ENCODE data around the gene PTPRZ1. TPM values are rescaled to one million over a fixed set of nuclear protein-coding genes. Genes with fewer than 3 reads are reported as not detected.

Gene PTPRZ1
- total RNA-seq, 1 experiment from 2014 or later = 105 TPM

DNA sequence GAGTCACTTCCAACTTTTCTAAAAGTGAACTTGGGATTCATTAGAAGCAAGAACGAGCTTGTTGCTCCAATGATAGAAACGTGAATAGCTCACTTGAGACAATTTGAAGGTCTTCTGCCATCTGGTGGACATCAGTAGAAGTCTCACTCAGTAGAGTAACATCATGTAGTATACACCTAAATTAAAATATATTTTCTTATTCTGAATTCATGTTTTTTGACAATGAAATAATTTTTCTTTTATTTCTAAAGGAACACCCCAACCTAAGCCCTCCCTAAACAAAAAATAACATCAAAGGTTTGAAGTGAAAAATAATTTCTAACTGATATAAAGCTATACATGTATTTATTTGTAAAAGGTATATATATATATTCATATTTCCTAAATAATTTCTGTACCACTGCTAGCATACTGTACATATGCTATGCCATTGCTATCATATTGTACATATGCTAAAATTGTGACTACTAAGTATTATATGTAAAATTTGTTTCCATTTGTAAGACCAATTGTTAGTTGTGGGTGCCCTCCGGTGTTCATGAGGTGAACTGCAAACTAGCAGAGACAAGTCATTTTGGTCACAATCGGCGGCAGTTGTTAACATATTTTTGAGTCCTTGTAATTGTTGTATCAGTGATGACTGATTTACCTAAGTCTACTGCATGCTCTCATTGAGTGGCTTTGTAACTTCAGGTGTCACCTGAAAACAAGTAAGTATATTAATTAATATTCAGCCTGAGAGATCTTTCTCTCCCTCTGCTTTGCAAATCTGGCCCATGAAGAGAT is 121.9 kb downstream of the PTPRZ1 start:
- no peaks in the 10 kb centered on the region for H3K9me3 Mint-ChIP-seq
- POLR2A ChIA-PET = interaction anchor here (0.6 kb wide), 1 partner anchor 374 kb away, joined by 3 read pairs; no protein-coding TSS in a partner anchor

GRCh38 chr7:122006687-122007086 is 133.7 kb downstream of the PTPRZ1 start:
- ChIA-PET POLR2A (no interaction called here), CTCF (no interaction called here)
- Mint-ChIP-seq H3K9me3 (no peaks in the 10 kb centered on the region), H3K27ac (no peak overlapping the region), H3K4me3 (no peak overlapping the region), H3K36me3 (peaks cover 19% of the 10 kb centered on the region), H3K27me3 (ENCODE audit: low read depth) (no peaks in the 10 kb centered on the region), H3K4me1 (no peaks in the 10 kb centered on the region)
- ATAC-seq (peak; percentile 82), DNase-seq (ENCODE audit: low spot score) (no peak)
- TF ChIP-seq ATF2 (CRISPR knock-in tag; IDR thresholded peaks at IDR 0.05; ENCODE audit: borderline replicate concordance, low read depth) (no peak), TP53 (CRISPR knock-in tag; IDR thresholded peaks at IDR 0.05) (no peak), FOXP4 (CRISPR knock-in tag; IDR thresholded peaks at IDR 0.05) (no peak), SP1 (CRISPR knock-in tag; conservative IDR thresholded peaks at IDR 0.05) (no peak), PREB (CRISPR knock-in tag; IDR thresholded peaks at IDR 0.05; ENCODE audit: borderline replicate concordance) (no peak), ZNF219 (CRISPR knock-in tag; IDR thresholded peaks at IDR 0.05; ENCODE audit: borderline replicate concordance) (no peak), SOX15 (CRISPR knock-in tag; IDR thresholded peaks at IDR 0.05) (no peak)
- TF ChIP-seq, protein P1, sequence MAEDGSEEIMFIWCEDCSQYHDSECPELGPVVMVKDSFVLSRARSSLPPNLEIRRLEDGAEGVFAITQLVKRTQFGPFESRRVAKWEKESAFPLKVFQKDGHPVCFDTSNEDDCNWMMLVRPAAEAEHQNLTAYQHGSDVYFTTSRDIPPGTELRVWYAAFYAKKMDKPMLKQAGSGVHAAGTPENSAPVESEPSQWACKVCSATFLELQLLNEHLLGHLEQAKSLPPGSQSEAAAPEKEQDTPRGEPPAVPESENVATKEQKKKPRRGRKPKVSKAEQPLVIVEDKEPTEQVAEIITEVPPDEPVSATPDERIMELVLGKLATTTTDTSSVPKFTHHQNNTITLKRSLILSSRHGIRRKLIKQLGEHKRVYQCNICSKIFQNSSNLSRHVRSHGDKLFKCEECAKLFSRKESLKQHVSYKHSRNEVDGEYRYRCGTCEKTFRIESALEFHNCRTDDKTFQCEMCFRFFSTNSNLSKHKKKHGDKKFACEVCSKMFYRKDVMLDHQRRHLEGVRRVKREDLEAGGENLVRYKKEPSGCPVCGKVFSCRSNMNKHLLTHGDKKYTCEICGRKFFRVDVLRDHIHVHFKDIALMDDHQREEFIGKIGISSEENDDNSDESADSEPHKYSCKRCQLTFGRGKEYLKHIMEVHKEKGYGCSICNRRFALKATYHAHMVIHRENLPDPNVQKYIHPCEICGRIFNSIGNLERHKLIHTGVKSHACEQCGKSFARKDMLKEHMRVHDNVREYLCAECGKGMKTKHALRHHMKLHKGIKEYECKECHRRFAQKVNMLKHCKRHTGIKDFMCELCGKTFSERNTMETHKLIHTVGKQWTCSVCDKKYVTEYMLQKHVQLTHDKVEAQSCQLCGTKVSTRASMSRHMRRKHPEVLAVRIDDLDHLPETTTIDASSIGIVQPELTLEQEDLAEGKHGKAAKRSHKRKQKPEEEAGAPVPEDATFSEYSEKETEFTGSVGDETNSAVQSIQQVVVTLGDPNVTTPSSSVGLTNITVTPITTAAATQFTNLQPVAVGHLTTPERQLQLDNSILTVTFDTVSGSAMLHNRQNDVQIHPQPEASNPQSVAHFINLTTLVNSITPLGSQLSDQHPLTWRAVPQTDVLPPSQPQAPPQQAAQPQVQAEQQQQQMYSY (CRISPR knock-in tag; IDR thresholded peaks at IDR 0.05) = no peak
- TF ChIP-seq, protein P2, sequence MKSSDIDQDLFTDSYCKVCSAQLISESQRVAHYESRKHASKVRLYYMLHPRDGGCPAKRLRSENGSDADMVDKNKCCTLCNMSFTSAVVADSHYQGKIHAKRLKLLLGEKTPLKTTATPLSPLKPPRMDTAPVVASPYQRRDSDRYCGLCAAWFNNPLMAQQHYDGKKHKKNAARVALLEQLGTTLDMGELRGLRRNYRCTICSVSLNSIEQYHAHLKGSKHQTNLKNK (CRISPR knock-in tag; IDR thresholded peaks at IDR 0.05) = no peak
- TF ChIP-seq, protein P3, sequence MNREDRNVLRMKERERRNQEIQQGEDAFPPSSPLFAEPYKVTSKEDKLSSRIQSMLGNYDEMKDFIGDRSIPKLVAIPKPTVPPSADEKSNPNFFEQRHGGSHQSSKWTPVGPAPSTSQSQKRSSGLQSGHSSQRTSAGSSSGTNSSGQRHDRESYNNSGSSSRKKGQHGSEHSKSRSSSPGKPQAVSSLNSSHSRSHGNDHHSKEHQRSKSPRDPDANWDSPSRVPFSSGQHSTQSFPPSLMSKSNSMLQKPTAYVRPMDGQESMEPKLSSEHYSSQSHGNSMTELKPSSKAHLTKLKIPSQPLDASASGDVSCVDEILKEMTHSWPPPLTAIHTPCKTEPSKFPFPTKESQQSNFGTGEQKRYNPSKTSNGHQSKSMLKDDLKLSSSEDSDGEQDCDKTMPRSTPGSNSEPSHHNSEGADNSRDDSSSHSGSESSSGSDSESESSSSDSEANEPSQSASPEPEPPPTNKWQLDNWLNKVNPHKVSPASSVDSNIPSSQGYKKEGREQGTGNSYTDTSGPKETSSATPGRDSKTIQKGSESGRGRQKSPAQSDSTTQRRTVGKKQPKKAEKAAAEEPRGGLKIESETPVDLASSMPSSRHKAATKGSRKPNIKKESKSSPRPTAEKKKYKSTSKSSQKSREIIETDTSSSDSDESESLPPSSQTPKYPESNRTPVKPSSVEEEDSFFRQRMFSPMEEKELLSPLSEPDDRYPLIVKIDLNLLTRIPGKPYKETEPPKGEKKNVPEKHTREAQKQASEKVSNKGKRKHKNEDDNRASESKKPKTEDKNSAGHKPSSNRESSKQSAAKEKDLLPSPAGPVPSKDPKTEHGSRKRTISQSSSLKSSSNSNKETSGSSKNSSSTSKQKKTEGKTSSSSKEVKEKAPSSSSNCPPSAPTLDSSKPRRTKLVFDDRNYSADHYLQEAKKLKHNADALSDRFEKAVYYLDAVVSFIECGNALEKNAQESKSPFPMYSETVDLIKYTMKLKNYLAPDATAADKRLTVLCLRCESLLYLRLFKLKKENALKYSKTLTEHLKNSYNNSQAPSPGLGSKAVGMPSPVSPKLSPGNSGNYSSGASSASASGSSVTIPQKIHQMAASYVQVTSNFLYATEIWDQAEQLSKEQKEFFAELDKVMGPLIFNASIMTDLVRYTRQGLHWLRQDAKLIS (CRISPR knock-in tag; IDR thresholded peaks at IDR 0.05; ENCODE audit: borderline replicate concordance) = no peak
- TF ChIP-seq, protein P4, sequence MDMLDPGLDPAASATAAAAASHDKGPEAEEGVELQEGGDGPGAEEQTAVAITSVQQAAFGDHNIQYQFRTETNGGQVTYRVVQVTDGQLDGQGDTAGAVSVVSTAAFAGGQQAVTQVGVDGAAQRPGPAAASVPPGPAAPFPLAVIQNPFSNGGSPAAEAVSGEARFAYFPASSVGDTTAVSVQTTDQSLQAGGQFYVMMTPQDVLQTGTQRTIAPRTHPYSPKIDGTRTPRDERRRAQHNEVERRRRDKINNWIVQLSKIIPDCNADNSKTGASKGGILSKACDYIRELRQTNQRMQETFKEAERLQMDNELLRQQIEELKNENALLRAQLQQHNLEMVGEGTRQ (CRISPR knock-in tag; IDR thresholded peaks at IDR 0.05) = no peak

More for the DNA sequence above, 121.9 kb downstream of the PTPRZ1 start:
- Mint-ChIP-seq H3K4me3 (no peak overlapping the region), H3K4me1 (peaks cover 12% of the 10 kb centered on the region), H3K36me3 (peaks cover 60% of the 10 kb centered on the region), H3K27ac (peak overlapping the region; percentile 41; the same call in 1 of the 2 replicates), H3K27me3 (ENCODE audit: low read depth) (no peaks in the 10 kb centered on the region)
- TF ChIP-seq CTCF (IDR thresholded peaks at IDR 0.05) = peak; percentile 78
- TF ChIP-seq TP53 (CRISPR knock-in tag; IDR thresholded peaks at IDR 0.05) = no peak
- CTCF ChIA-PET = interaction anchor here (0.6 to 2.0 kb wide), 90 partner anchors 9 to 818 kb away, joined by 3 to 23 read pairs (median 5); partner anchors contain the start of gene FAM3C
- DNase-seq (ENCODE audit: low spot score) (peak; percentile 71), ATAC-seq (peak; percentile 75)

Data from WTC11 (cell line).